ENCODE results near the gene TMEM135.
"Not testable (repeated sequence)": the region's sequence is repeated elsewhere in the genome, so short reads cannot be mapped to it uniquely, and the experiment has no call there.

TMEM135 gene

GRCh38 chr11:87263979-87264378 is 226.2 kb downstream of the TMEM135 start:
- DNase-seq, result no peak

GRCh38 chr11:87265132-87265531 is 227.4 kb downstream of the TMEM135 start:
- DNase-seq, result no peak

GRCh38 chr11:87265979-87266378 is 228.2 kb downstream of the TMEM135 start:
- DNase-seq, result no peak

- no peak for DNase-seq
These were observed 229.0 kb downstream of the TMEM135 start for GRCh38 chr11:87266751-87267150.

GRCh38 chr11:87271951-87272350 is 234.2 kb downstream of the TMEM135 start:
- DNase-seq, result not testable (repeated sequence)

GRCh38 chr11:87275176-87275575 is 237.4 kb downstream of the TMEM135 start:
- no peak for DNase-seq

GRCh38 chr11:87280143-87280542 is 242.4 kb downstream of the TMEM135 start:
- no peak for DNase-seq

GRCh38 chr11:87281496-87281895 is 243.8 kb downstream of the TMEM135 start:
- DNase-seq, result no peak

GRCh38 chr11:87284306-87284705 is 246.6 kb downstream of the TMEM135 start:
- DNase-seq, result no peak

- DNase-seq, result not testable (repeated sequence)
These were observed 247.9 kb downstream of the TMEM135 start for GRCh38 chr11:87285674-87286073.

- DNase-seq, result no peak
These were observed 248.6 kb downstream of the TMEM135 start for GRCh38 chr11:87286338-87286737.

- no peak for DNase-seq
These were observed 252.7 kb downstream of the TMEM135 start for GRCh38 chr11:87290304-87290922.

GRCh38 chr11:87292598-87292997 is 254.9 kb downstream of the TMEM135 start:
- no peak for DNase-seq

- no peak for DNase-seq
These were observed 257.5 kb downstream of the TMEM135 start for GRCh38 chr11:87295237-87295636.

- DNase-seq, result no peak
These were observed 258.9 kb downstream of the TMEM135 start for GRCh38 chr11:87296627-87297026.

GRCh38 chr11:87298155-87298554 is 260.4 kb downstream of the TMEM135 start:
- no peak for DNase-seq

GRCh38 chr11:87299041-87299481 is 261.3 kb downstream of the TMEM135 start:
- no peak for DNase-seq

- DNase-seq, result no peak
These were observed 263.1 kb downstream of the TMEM135 start for GRCh38 chr11:87300640-87301380.

GRCh38 chr11:87301785-87302540 is 264.2 kb downstream of the TMEM135 start:
- DNase-seq, result no peak

- no peak for DNase-seq
These were observed 266.7 kb downstream of the TMEM135 start for GRCh38 chr11:87304412-87304811.

GRCh38 chr11:87306262-87306851 is 268.6 kb downstream of the TMEM135 start:
- DNase-seq, result no peak

- no peak for DNase-seq
These were observed 269.4 kb downstream of the TMEM135 start for GRCh38 chr11:87307101-87307500.

GRCh38 chr11:87315229-87315628 is 277.5 kb downstream of the TMEM135 start:
- DNase-seq, result no peak

All from stimulated activated CD4-positive, alpha-beta T cell treated with anti-CD3 and anti-CD28 coated beads, Interleukin-15, amount 100 ng/mL, for 24 hours (primary cell).